Bronchial epithelial cell (primary cell): ENCODE measurements around the gene SREK1IP1. TPM values are rescaled to one million over a fixed set of nuclear protein-coding genes. Genes with fewer than 3 reads are reported as not detected.

ENCODE experiments used
- DNase-seq: peaks from one replicate; pipeline ENCODE4 v3.0.0-alpha.2; 2010; ENCODE audit warnings: low read depth
- FAIRE-seq: peaks from 2 replicates; lab custom pipeline; 2011; peaks lifted over from hg19 to GRCh38; lab: Jason Lieb, UNC
- H3K27me3 ChIP-seq: 2 replicates; pipeline ENCODE4 v1.5.1; 2011; ENCODE audit warnings: low read length; ENCODE audit not compliant: control insufficient read depth, insufficient read depth
- H3K36me3 ChIP-seq: 2 replicates; pipeline ENCODE4 v1.5.1; 2011; ENCODE audit warnings: low read length; ENCODE audit not compliant: control insufficient read depth, insufficient read depth
- H3K4me3 ChIP-seq: 2 replicates; pipeline ENCODE4 v1.5.1; 2011; ENCODE audit warnings: mild to moderate bottlenecking, low read depth, low read length, control low read depth
- total RNA-seq: library from RNA; depleted of rRNA; stranded (reverse); fragments of >200 nt; gene quantifications from 2 replicates; pipeline ENCODE4 v1.2.1, GENCODE V29; 2014
- TF ChIP-seq, protein P1 (sequence below): IDR thresholded peaks from 2 replicates; pipeline ENCODE4 v1.5.1; 2011; ENCODE audit warnings: mild to moderate bottlenecking, moderate library complexity, low read length, control low read depth, inconsistent platforms; ENCODE audit not compliant: insufficient read depth, severe bottlenecking

SREK1IP1 gene
- total RNA-seq, 1 donor from 2014 or later = 21.9 TPM

DNA sequence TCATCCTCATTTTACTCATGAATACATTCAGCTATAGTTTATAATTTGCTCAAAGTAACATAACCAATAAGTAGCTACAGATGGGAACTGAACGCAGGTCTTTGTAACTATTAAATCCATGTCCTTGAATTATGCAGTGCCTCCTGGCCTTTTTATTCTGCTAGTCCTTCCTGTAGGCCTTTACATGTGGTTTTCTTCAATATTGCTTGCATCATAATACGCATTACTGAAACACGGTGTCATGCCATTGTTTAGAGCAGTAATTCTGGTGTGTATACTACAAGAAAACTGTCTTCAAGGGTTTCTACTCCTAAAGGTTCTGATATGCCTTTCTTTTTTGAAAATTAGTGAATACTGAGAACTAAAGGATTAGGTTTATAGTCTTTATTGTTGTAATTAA lies 21.0 kb upstream of the SREK1IP1 start:
- Histone ChIP-seq H3K36me3 (no peaks in the 10 kb centered on the region), H3K27me3 (no peaks in the 10 kb centered on the region), H3K4me3 (no peak overlapping the region)
- TF ChIP-seq, protein P1, sequence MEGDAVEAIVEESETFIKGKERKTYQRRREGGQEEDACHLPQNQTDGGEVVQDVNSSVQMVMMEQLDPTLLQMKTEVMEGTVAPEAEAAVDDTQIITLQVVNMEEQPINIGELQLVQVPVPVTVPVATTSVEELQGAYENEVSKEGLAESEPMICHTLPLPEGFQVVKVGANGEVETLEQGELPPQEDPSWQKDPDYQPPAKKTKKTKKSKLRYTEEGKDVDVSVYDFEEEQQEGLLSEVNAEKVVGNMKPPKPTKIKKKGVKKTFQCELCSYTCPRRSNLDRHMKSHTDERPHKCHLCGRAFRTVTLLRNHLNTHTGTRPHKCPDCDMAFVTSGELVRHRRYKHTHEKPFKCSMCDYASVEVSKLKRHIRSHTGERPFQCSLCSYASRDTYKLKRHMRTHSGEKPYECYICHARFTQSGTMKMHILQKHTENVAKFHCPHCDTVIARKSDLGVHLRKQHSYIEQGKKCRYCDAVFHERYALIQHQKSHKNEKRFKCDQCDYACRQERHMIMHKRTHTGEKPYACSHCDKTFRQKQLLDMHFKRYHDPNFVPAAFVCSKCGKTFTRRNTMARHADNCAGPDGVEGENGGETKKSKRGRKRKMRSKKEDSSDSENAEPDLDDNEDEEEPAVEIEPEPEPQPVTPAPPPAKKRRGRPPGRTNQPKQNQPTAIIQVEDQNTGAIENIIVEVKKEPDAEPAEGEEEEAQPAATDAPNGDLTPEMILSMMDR = no peak
- DNase-seq (peak; percentile 29), FAIRE-seq (no peak)

DNA sequence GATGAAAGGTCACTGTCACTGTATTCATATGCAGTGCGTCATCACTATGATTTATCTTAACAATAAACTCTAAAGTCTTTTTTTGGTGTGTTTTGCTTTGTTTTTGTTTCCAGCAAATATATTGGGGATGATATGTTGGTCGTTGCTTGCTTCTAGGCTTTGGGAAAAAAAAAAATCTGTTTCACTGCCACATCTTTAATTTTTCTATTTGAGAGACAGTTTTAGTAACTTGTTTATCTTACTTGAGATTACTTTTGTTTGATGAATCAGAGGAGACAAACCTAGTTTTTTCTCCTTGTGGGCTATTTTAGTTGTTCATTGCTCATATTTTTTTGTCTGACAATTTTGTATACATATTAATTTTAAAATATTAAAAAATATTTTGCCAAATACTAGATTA lies 19.7 kb upstream of the SREK1IP1 start:
- FAIRE-seq = no peak
- TF ChIP-seq, protein P1 = no peak

DNA sequence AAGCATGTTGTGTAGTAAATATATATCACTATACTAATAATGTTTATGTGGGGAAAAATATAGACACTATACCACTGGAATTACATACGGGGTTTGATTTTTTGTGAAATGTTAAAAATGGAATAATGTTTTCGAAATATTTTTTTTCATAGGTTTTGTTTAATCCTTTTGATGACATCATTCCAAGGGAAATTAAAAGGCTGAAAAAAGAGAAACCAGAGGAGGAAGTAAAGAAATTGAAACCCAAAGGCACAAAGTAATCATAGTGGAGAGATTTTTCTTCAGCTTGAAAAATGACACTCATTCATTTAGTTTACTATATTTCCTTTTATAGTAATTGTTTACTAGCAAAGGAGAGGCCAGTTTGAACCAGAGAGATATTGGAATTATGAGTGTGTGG lies 17.9 kb upstream of the SREK1IP1 start:
- no peaks in the 10 kb centered on the region for H3K27me3 ChIP-seq
- FAIRE-seq = no peak
- no peak overlapping the region for H3K4me3 ChIP-seq
- DNase-seq = no peak
- TF ChIP-seq, protein P1 = no peak
- H3K36me3 ChIP-seq = no peaks in the 10 kb centered on the region

More for the DNA sequence above, 19.7 kb upstream of the SREK1IP1 start:
- no peak for DNase-seq
- no peaks in the 10 kb centered on the region for H3K36me3 ChIP-seq
- H3K27me3 ChIP-seq = no peaks in the 10 kb centered on the region
- no peak overlapping the region for H3K4me3 ChIP-seq

DNA sequence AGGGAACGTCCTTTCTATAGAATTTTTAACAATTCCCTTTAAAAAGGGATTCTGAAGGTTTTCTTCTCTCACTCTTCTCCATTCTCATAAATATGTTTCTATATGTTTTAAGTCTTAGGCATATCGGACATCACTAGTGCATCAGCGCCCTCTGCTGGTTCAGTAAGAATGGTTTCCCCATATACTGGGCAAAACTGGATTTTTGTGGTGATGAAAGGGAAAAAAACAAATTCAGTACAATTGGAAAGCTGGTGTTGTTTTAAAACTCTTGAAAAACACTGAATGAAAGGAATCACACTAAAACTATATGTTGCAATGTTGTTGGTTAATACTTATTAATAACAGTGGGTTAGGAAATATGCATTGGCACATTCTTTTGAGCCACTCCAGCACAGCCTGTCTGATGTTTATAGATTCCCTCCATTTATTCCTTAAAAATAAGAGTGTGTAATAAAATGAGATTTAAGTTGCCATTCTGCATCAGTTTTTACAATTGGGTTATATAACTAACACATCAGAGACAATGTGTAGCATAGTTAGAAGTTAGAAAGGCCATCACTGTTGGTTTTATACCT lies 16.0 kb upstream of the SREK1IP1 start:
- FAIRE-seq (no peak), DNase-seq (peak; percentile 66)
- no peaks in the 10 kb centered on the region for H3K27me3 ChIP-seq
- TF ChIP-seq, protein P1 = peak; percentile 55
- H3K36me3 ChIP-seq = no peaks in the 10 kb centered on the region
- H3K4me3 ChIP-seq = no peak overlapping the region

DNA sequence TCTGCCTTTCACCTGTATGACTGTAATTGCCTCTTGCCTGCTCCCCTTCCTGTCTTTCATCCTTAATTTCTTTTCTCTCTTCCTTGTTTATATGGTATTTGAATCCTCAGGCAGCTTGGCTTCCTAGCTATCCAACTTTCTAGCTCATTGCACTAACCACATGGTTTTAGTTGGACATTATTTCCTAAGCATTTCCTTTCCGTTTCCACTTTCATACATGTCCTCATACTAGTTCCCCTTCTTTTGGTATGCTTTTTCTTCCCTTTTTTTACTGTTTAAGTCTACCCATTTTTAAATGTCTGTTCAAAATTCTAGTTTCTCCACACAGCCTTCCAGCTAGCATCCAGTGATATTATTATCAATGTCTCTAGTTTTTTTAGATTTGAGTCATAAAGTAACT lies 6.8 kb upstream of the SREK1IP1 start:
- FAIRE-seq (no peak), DNase-seq (no peak)
- TF ChIP-seq, protein P1 = no peak
- Histone ChIP-seq H3K27me3 (no peaks in the 10 kb centered on the region), H3K4me3 (no peak overlapping the region), H3K36me3 (peaks cover 2% of the 10 kb centered on the region)

DNA sequence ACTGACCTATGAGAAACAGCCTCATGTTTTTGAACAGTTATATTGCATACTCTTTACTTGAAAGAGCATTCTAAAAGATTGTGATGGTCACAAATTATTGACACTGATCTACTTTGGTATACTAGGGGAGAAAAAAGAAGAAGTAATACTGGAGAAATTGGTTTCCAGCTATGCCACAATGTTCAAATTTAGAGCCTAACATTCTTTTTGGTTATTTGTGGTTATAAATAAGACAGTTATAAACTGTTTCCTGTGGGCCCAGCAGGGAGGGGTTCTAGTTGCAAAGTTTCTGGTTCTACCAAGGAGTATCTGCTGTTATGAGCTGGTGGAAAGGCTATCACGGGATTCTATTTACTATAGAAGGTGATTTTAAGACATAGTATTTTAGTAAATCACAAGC lies 5.0 kb upstream of the SREK1IP1 start:
- H3K36me3 ChIP-seq = peaks cover 2% of the 10 kb centered on the region
- FAIRE-seq (no peak), DNase-seq (no peak)
- TF ChIP-seq, protein P1 = no peak
- no peak overlapping the region for H3K4me3 ChIP-seq
- no peaks in the 10 kb centered on the region for H3K27me3 ChIP-seq
